WTC11 (cell line): ENCODE measurements around the gene OGA.

Experiments used
- CREM ChIP-seq: sonication (generic); formaldehyde crosslinking; IDR thresholded peaks from 2 replicates; pipeline ENCODE4 v1.8.1; 2022; ENCODE audit warnings: mild to moderate bottlenecking, missing genetic modification reagents, moderate library complexity
- FOXK1 ChIP-seq: sonication (generic); formaldehyde crosslinking; IDR thresholded peaks from 2 replicates; pipeline ENCODE4 v1.8.0; 2022; ENCODE audit warnings: mild to moderate bottlenecking, moderate library complexity, missing genetic modification reagents
- GTF2I ChIP-seq: fragments of 250-450 bp; sonication (Bioruptor Pico); conservative IDR thresholded peaks from 2 replicates; pipeline ENCODE4 v1.4.0; 2021; ENCODE audit warnings: mild to moderate bottlenecking
- MXD4 ChIP-seq: fragments of 250-450 bp; sonication (Bioruptor Pico); IDR thresholded peaks from 2 replicates; pipeline ENCODE4 v1.8.0; 2021; ENCODE audit warnings: mild to moderate bottlenecking, moderate library complexity, borderline replicate concordance
- NFATC4 ChIP-seq: fragments of 250-450 bp; sonication (Bioruptor Pico); IDR thresholded peaks from 2 replicates; pipeline ENCODE4 v1.9.0; 2021; ENCODE audit warnings: mild to moderate bottlenecking
- PRRX2 ChIP-seq: fragments of 250-450 bp; sonication (Bioruptor Pico); IDR thresholded peaks from 2 replicates; pipeline ENCODE4 v1.8.0; 2021; ENCODE audit warnings: mild to moderate bottlenecking
- ZNF121 ChIP-seq: sonication (generic); formaldehyde crosslinking; IDR thresholded peaks from 2 replicates; pipeline ENCODE4 v1.8.0; 2023; ENCODE audit warnings: missing genetic modification reagents
- ZNF416 ChIP-seq: fragments of 250-450 bp; sonication (Bioruptor Pico); IDR thresholded peaks from 2 replicates; pipeline ENCODE4 v1.9.0; 2021; ENCODE audit warnings: mild to moderate bottlenecking, inconsistent platforms
- TF ChIP-seq, protein P1 (sequence below): fragments of 200-600 bp; IDR thresholded peaks from 2 replicates; pipeline ENCODE4 v1.8.0; 2022; ENCODE audit warnings: antibody characterized with exemption
- TF ChIP-seq, protein P2 (sequence below): sonication (generic); formaldehyde crosslinking; IDR thresholded peaks from 2 replicates; pipeline ENCODE4 v1.8.1; 2023; ENCODE audit warnings: mild to moderate bottlenecking, missing genetic modification reagents, borderline replicate concordance
- TF ChIP-seq, protein P3 (sequence below): sonication (generic); formaldehyde crosslinking; IDR thresholded peaks from 2 replicates; pipeline ENCODE4 v1.8.1; 2022; ENCODE audit warnings: low read depth, missing genetic modification reagents, borderline replicate concordance

DNA sequence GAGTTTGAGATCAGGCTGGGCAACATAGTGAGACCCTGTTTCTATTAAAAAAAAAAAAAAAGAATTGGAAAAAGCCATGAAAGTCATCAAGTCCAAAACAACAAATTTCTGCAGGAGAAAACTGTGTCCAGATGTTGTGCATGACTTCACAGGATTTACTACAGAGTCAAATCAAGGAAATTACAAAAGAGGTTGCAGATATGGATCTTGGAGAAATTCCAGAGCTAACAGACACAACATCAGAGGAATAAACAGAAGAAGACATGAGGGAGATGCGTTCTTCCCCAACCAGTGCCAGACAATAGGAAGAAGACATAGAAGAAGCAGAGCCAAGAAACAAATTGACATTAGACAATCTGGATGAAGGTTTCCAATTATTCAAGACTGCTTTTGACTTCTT lies 49.7 kb upstream of the OGA start:
- TF ChIP-seq CREM (CRISPR knock-in tag) = no peak
- TF ChIP-seq, protein P1, sequence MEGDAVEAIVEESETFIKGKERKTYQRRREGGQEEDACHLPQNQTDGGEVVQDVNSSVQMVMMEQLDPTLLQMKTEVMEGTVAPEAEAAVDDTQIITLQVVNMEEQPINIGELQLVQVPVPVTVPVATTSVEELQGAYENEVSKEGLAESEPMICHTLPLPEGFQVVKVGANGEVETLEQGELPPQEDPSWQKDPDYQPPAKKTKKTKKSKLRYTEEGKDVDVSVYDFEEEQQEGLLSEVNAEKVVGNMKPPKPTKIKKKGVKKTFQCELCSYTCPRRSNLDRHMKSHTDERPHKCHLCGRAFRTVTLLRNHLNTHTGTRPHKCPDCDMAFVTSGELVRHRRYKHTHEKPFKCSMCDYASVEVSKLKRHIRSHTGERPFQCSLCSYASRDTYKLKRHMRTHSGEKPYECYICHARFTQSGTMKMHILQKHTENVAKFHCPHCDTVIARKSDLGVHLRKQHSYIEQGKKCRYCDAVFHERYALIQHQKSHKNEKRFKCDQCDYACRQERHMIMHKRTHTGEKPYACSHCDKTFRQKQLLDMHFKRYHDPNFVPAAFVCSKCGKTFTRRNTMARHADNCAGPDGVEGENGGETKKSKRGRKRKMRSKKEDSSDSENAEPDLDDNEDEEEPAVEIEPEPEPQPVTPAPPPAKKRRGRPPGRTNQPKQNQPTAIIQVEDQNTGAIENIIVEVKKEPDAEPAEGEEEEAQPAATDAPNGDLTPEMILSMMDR = no peak
- TF ChIP-seq, protein P2, sequence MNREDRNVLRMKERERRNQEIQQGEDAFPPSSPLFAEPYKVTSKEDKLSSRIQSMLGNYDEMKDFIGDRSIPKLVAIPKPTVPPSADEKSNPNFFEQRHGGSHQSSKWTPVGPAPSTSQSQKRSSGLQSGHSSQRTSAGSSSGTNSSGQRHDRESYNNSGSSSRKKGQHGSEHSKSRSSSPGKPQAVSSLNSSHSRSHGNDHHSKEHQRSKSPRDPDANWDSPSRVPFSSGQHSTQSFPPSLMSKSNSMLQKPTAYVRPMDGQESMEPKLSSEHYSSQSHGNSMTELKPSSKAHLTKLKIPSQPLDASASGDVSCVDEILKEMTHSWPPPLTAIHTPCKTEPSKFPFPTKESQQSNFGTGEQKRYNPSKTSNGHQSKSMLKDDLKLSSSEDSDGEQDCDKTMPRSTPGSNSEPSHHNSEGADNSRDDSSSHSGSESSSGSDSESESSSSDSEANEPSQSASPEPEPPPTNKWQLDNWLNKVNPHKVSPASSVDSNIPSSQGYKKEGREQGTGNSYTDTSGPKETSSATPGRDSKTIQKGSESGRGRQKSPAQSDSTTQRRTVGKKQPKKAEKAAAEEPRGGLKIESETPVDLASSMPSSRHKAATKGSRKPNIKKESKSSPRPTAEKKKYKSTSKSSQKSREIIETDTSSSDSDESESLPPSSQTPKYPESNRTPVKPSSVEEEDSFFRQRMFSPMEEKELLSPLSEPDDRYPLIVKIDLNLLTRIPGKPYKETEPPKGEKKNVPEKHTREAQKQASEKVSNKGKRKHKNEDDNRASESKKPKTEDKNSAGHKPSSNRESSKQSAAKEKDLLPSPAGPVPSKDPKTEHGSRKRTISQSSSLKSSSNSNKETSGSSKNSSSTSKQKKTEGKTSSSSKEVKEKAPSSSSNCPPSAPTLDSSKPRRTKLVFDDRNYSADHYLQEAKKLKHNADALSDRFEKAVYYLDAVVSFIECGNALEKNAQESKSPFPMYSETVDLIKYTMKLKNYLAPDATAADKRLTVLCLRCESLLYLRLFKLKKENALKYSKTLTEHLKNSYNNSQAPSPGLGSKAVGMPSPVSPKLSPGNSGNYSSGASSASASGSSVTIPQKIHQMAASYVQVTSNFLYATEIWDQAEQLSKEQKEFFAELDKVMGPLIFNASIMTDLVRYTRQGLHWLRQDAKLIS (CRISPR knock-in tag) = no peak
- no peak for TF ChIP-seq FOXK1 (CRISPR knock-in tag)
- TF ChIP-seq MXD4 (CRISPR knock-in tag) = no peak
- TF ChIP-seq NFATC4 (CRISPR knock-in tag) = no peak
- no peak for TF ChIP-seq PRRX2 (CRISPR knock-in tag)
- TF ChIP-seq, protein P3, sequence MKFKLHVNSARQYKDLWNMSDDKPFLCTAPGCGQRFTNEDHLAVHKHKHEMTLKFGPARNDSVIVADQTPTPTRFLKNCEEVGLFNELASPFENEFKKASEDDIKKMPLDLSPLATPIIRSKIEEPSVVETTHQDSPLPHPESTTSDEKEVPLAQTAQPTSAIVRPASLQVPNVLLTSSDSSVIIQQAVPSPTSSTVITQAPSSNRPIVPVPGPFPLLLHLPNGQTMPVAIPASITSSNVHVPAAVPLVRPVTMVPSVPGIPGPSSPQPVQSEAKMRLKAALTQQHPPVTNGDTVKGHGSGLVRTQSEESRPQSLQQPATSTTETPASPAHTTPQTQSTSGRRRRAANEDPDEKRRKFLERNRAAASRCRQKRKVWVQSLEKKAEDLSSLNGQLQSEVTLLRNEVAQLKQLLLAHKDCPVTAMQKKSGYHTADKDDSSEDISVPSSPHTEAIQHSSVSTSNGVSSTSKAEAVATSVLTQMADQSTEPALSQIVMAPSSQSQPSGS = no peak
- no peak for TF ChIP-seq ZNF121 (CRISPR knock-in tag)
- no peak for TF ChIP-seq ZNF416
- no peak for TF ChIP-seq GTF2I (CRISPR knock-in tag)
